Psoas muscle (tissue), 8 donors: Measurements from ENCODE around the gene GPR161. TPM values are rescaled to one million over a fixed set of nuclear protein-coding genes. Genes with fewer than 3 reads are reported as not detected.

Experiments used
- ATAC-seq, 4 donors: fragments of 200-7000 bp; cut with Tn5 transposase; one replicate each; pipeline ENCODE4 v1.9.1; 2020; ENCODE audit warnings: moderate library complexity in 3 of 4, mild to moderate bottlenecking in 2 of 4
- DNase-seq, 2 donors: peaks; one replicate each; pipeline ENCODE4 v3.0.0-alpha.2; 2020
- H3K27ac ChIP-seq: fragments of 200-600 bp; one replicate; pipeline ENCODE4 v1.8.0; 2022
- H3K27me3 ChIP-seq, 3 donors: fragments of 200-600 bp in 1 of 3; one replicate each; pipeline versions ENCODE4 v1.6.1 to v1.8.0; 2013 to 2022; ENCODE audit warnings: low read length in 2 of 3, mild to moderate bottlenecking in 2 of 3, moderate library complexity in 1 of 3; ENCODE audit not compliant: insufficient read depth in 3 of 3
- H3K36me3 ChIP-seq, 2 donors: fragments of 200-600 bp in 1 of 2; one replicate each; pipeline versions ENCODE4 v1.6.1 to v1.8.0; 2013 to 2022; ENCODE audit warnings: low read depth in 1 of 2, mild to moderate bottlenecking in 1 of 2, moderate library complexity in 1 of 2; ENCODE audit not compliant: insufficient read depth in 1 of 2
- H3K4me1 ChIP-seq: fragments of 200-600 bp; one replicate; pipeline ENCODE4 v1.8.0; 2022
- H3K4me3 ChIP-seq: fragments of 200-600 bp; one replicate; pipeline ENCODE4 v1.8.0; 2022; ENCODE audit warnings: mild to moderate bottlenecking
- H3K9me3 ChIP-seq: fragments of 200-600 bp; one replicate; pipeline ENCODE4 v1.8.0; 2022
- WGBS, 3 donors: extraction: QIAGEN DNeasy Blood & Tissue Kit; methylation state at CpG; one replicate each; pipeline versions ENCODE4 v1.1.6 to v1.1.7; 2013; 5-methylcytosine and 5-hydroxymethylcytosine counted together
- intact Hi-C, 2 donors: fragments of 100-400 bp; cut with DNase I; formaldehyde crosslinking; loops; one replicate each; pipeline versions ENCODE4 v1.11.0 to v1.14.2; 2022
- polyA plus RNA-seq, 3 donors: library from polyadenylated mRNA; stranded (reverse); fragments of 200-250 nt; gene quantifications; one replicate each; pipeline ENCODE4 v1.2.3, GENCODE V29; 2013
- total RNA-seq, 4 donors: library from RNA; stranded (reverse); fragmentation: NEBNext Ultra II Directional in 2 of 4; extraction: Animal tissue kit (Norgen Biotek cat#: 25700) in 2 of 4; gene quantifications; one replicate each; pipeline versions ENCODE4 v1.2.1 to v1.2.4, GENCODE V29; 2021 to 2023
- TF ChIP-seq, protein P1 (sequence below): fragments of 200-600 bp; IDR thresholded peaks from one replicate; pipeline ENCODE4 v1.8.0; 2022; ENCODE audit warnings: antibody characterized with exemption
- donor health status: healthy with polysubstance abuse.
- donor health status: DM: no; HTN: no; CAD: no; lungs with moderate emphysema.
- donor health status: Bipolar disorder and iron deficiency.
- donor health status: healthy.
- donor health status: DM: yes; HTN: yes; CAD: no.
- donor health status: DM: no; HTN: no; CAD: no.
- donor health status: DM: no; HTN: no; CAD: no.
- donor health status: DM: yes; HTN: yes; CAD: no.

GPR161 gene
- total and polyA plus RNA-seq, 7 donors, result 0.38 to 2.6 (median 0.67) TPM

DNA sequence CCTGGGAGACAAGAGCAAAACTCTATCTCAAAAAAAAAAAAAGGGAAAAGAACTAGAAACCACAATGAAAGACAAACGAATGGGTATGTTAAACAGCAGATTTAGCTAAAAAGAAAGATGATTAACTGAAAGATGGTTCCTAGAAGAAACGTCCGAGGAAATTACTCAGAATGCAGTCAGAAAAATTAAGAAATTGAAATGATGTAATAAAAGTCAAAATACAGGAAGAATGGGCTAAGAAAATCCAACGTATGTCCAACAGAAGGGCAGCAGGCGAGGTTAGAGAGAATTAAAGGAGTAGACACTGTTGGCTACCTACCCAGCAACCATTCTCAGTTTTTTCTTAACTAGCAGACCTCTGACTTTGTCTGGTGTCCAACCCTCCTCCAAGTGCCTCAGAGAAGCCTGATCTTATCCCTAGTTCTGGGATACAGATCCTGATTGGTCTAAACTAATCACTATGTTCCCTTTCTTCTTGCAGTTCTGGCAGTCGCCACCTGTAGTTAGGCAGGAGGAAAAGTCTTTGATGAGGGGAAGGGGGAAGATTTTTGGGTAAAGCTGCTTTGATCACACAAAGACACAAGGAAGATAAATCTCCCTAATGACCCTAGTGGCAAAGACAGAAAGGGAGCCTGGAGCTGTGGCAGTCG lies 25.7 kb downstream of the GPR161 start:
- peaks cover 0 to 1% (median 0%) of the 10 kb centered on the region in 3 donors for H3K27me3 ChIP-seq
- no peak for DNase-seq
- H3K27ac ChIP-seq, result no peak overlapping the region
- ATAC-seq, result no peak
- 90 to 92% (median 92%) methylated on average over 7 of the region's 7 CpGs for WGBS, 3 donors
- H3K9me3 ChIP-seq, result no peaks in the 10 kb centered on the region
- no peaks in the 10 kb centered on the region for H3K4me1 ChIP-seq
- intact Hi-C loops, result no loop called here
- no peak overlapping the region for H3K4me3 ChIP-seq
- H3K36me3 ChIP-seq, result no peaks in the 10 kb centered on the region
- TF ChIP-seq, protein P1, sequence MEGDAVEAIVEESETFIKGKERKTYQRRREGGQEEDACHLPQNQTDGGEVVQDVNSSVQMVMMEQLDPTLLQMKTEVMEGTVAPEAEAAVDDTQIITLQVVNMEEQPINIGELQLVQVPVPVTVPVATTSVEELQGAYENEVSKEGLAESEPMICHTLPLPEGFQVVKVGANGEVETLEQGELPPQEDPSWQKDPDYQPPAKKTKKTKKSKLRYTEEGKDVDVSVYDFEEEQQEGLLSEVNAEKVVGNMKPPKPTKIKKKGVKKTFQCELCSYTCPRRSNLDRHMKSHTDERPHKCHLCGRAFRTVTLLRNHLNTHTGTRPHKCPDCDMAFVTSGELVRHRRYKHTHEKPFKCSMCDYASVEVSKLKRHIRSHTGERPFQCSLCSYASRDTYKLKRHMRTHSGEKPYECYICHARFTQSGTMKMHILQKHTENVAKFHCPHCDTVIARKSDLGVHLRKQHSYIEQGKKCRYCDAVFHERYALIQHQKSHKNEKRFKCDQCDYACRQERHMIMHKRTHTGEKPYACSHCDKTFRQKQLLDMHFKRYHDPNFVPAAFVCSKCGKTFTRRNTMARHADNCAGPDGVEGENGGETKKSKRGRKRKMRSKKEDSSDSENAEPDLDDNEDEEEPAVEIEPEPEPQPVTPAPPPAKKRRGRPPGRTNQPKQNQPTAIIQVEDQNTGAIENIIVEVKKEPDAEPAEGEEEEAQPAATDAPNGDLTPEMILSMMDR, result no peak

DNA sequence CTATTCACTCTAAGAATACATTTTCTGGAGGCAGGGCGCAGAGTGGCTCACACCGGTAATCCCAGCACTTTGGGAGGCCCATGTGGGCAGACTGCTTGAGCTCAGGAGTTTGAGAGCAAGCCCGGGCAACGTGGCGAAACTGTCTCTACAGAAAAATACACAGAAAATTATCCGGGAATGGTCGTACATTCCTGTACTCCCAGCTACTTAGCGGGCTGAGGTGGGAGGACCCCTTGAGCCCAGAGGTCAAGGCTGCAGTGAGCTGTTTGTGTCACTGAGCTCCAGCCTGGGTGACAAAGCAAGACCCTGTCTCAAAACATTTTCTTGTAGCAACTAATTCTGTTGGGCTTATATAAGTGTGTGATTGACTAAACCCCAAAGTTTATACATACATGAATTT lies 30.5 kb downstream of the GPR161 start:
- TF ChIP-seq, protein P1, result no peak
- H3K9me3 ChIP-seq, result no peaks in the 10 kb centered on the region
- 83 to 87% (median 85%) methylated on average over 8 of the region's 8 CpGs for WGBS, 3 donors
- H3K4me1 ChIP-seq, result no peaks in the 10 kb centered on the region
- ATAC-seq (no peak), DNase-seq (no peak)
- H3K36me3 ChIP-seq, result no peaks in the 10 kb centered on the region
- intact Hi-C loops, result no loop called here
- H3K27me3 ChIP-seq, result no peaks in the 10 kb centered on the region
- no peak overlapping the region for H3K27ac ChIP-seq
- H3K4me3 ChIP-seq, result no peak overlapping the region

DNA sequence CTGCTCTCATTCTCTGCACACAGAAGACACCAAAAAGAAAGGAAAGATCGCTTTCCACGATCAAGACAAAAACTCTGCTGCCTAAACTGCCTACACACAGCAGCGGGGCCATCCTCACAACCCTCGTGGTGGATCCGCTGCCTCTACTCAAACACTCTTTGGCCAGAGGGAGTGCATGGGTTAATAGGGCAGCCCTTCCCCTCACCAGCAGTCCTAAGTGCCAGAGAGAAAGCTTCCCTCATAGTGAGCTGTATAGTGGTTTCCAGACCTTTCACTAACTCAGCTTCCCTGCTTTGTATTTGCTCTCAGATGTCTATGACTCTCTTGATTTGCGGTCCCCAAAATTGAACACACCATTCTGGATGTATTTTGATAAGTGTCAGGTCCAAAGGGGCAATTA lies 30.9 kb downstream of the GPR161 start:
- no peak for ATAC-seq
- H3K27ac ChIP-seq, result no peak overlapping the region
- TF ChIP-seq, protein P1, result no peak
- no peak overlapping the region for H3K4me3 ChIP-seq
- DNase-seq, result no peak
- intact Hi-C loops, result no loop called here
- H3K36me3 ChIP-seq, result no peaks in the 10 kb centered on the region
- no peaks in the 10 kb centered on the region for H3K27me3 ChIP-seq
- no peaks in the 10 kb centered on the region for H3K4me1 ChIP-seq
- 88 to 93% (median 92%) methylated on average over 6 of the region's 6 CpGs for WGBS, 3 donors
- no peaks in the 10 kb centered on the region for H3K9me3 ChIP-seq

DNA sequence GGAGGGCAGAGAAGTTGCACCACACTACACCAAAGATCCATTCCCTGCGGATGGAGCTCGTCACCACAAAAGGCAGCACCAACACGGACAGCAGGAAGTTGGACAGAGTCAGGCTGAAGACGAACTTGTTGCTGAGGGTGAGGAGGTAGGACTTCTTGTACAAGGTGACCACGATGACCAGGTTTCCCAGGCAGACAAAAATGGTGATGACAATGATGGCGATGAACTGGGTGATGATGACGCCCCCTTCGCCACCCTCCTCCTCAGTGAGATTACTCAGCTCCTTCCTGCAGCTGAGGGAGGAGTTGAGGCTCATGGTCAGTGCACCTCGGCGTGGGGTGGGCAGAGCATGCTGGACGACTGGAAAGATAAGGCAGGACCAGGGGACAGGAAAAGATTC lies 32.2 kb downstream of the GPR161 start:
- intact Hi-C loops, result no loop called here
- no peak for ATAC-seq

More for the DNA sequence above, 32.2 kb downstream of the GPR161 start:
- 88 to 89% (median 89%) methylated on average over 11 of the region's 11 CpGs for WGBS, 3 donors
- no peaks in the 10 kb centered on the region for H3K9me3 ChIP-seq
- H3K4me1 ChIP-seq, result no peaks in the 10 kb centered on the region
- H3K36me3 ChIP-seq, result no peaks in the 10 kb centered on the region
- TF ChIP-seq, protein P1, result no peak
- H3K27me3 ChIP-seq, result no peaks in the 10 kb centered on the region
- H3K27ac ChIP-seq, result no peak overlapping the region
- no peak overlapping the region for H3K4me3 ChIP-seq
- DNase-seq, result no peak
